Activated CD8-positive, alpha-beta memory T cell treated with anti-CD3 and anti-CD28 coated beads, Interleukin-2, amount 10 ng/mL, durations not matched to agents 7 days and 5 days (primary cell): ENCODE results near the gene FOLR3. TPM values are rescaled to one million over a fixed set of nuclear protein-coding genes. Genes with fewer than 3 reads are reported as not detected.

Experiments used
- ATAC-seq: fragments of 150-1000 bp; cut with Tn5 transposase; one replicate; pipeline ENCODE4 v1.10.0; 2021; ENCODE audit warnings: moderate library complexity
- CTCF ChIA-PET: fragments of 350-600 bp; sonication (Branson Sonifier 250); formaldehyde crosslinking; loops from one replicate; lab custom pipeline; 2021; ENCODE audit warnings: antibody characterized with exemption; lab: Charles Lee
- DNase-seq: peaks from one replicate; pipeline ENCODE4 v3.0.0-alpha.2; 2020
- H3K27ac Mint-ChIP-seq: one replicate; pipeline ENCODE4 v1.8.0; 2021; ENCODE audit warnings: mild to moderate bottlenecking, mixed read lengths
- H3K27me3 Mint-ChIP-seq: one replicate; pipeline ENCODE4 v1.8.0; 2021; ENCODE audit warnings: mixed read lengths
- H3K36me3 Mint-ChIP-seq: one replicate; pipeline ENCODE4 v1.8.0; 2021; ENCODE audit warnings: mild to moderate bottlenecking, mixed read lengths
- H3K4me1 Mint-ChIP-seq: one replicate; pipeline ENCODE4 v1.8.0; 2021; ENCODE audit warnings: mixed read lengths
- H3K4me3 Mint-ChIP-seq: one replicate; pipeline ENCODE4 v1.8.0; 2021; ENCODE audit warnings: mild to moderate bottlenecking, moderate library complexity, mixed read lengths
- H3K9me3 Mint-ChIP-seq: one replicate; pipeline ENCODE4 v1.8.0; 2022; ENCODE audit warnings: low read depth, mixed read lengths
- total RNA-seq, 2 experiments: library from RNA; stranded (reverse); gene quantifications; one replicate each; pipeline ENCODE4 v1.2.3, GENCODE V29; 2021

The FOLR3 gene
- total RNA-seq, 2 experiments from 2014 or later = not detected

GRCh38 chr11:72112143-72112977 is 23.2 kb upstream of the FOLR3 start, which contains the start of gene ANAPC15:
Gene ANAPC15 (minus strand): TSS chr11:72112695. CDS start chr11:72111276, 1,419 bp downstream.
- DNase-seq = peak; percentile 100
- CTCF ChIA-PET = interaction anchor here (0.6 to 2.8 kb wide), 13 partner anchors 10 to 319 kb away, joined by 3 to 11 read pairs (median 4); no protein-coding TSS in a partner anchor
- Mint-ChIP-seq H3K27ac (peak within 1 kb of the TSS; percentile 98), H3K4me3 (peak within 1 kb of the TSS; percentile 93), H3K36me3 (peaks cover 2% of the 10 kb centered on the region), H3K9me3 (no peaks in the 10 kb centered on the region), H3K27me3 (no peaks in the 10 kb centered on the region), H3K4me1 (peaks cover 23% of the 10 kb centered on the region)
- peak; percentile 92 for ATAC-seq

- Mint-ChIP-seq H3K27me3 (no peaks in the 10 kb centered on the region), H3K9me3 (no peaks in the 10 kb centered on the region), H3K4me3 (peak overlapping the region; percentile 93), H3K4me1 (peaks cover 25% of the 10 kb centered on the region), H3K36me3 (peaks cover 2% of the 10 kb centered on the region), H3K27ac (peak overlapping the region; percentile 98)
- no peak for DNase-seq
- CTCF ChIA-PET = interaction anchor here (0.6 to 2.8 kb wide), 13 partner anchors 10 to 318 kb away, joined by 3 to 11 read pairs (median 4); no protein-coding TSS in a partner anchor
- ATAC-seq = no peak
Observed at GRCh38 chr11:72112978-72113808, 22.3 kb upstream of the FOLR3 start.

GRCh38 chr11:72114570-72114969 is 21.0 kb upstream of the FOLR3 start:
- peaks cover 2% of the 10 kb centered on the region for H3K36me3 Mint-ChIP-seq
- ATAC-seq (no peak), DNase-seq (no peak)
- peaks cover 35% of the 10 kb centered on the region for H3K4me1 Mint-ChIP-seq
- no peak overlapping the region for H3K27ac Mint-ChIP-seq
- CTCF ChIA-PET = no interaction called here
- no peaks in the 10 kb centered on the region for H3K9me3 Mint-ChIP-seq
- no peaks in the 10 kb centered on the region for H3K27me3 Mint-ChIP-seq
- H3K4me3 Mint-ChIP-seq = no peak overlapping the region

GRCh38 chr11:72116019-72116755 is 19.3 kb upstream of the FOLR3 start:
- no peak overlapping the region for H3K4me3 Mint-ChIP-seq
- ATAC-seq (no peak), DNase-seq (no peak)
- no peaks in the 10 kb centered on the region for H3K9me3 Mint-ChIP-seq
- H3K27ac Mint-ChIP-seq = no peak overlapping the region
- H3K4me1 Mint-ChIP-seq = peaks cover 32% of the 10 kb centered on the region
- no peaks in the 10 kb centered on the region for H3K27me3 Mint-ChIP-seq
- H3K36me3 Mint-ChIP-seq = no peaks in the 10 kb centered on the region
- CTCF ChIA-PET = interaction anchor here (1.0 to 1.2 kb wide), 2 partner anchors 28 to 91 kb away, joined by 3 to 4 read pairs; no protein-coding TSS in a partner anchor

DNA sequence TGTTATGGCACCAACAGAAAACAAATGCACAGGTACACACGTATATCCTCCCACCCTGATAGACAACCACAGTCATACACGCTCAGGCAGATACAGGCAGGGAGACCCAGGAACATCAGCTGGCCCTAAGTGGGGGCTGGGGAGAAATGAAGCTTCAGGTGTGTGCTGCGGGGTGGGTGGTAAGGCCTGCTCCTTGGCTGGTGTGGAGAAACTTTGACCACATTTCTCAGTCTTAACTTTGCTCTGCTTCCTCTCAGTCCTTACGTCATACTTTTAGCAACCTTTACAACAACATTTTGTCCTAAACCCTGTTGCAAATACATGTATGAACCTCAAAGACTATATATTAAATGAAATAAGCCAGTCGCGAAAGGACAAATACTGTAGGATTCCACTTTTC is 16.3 kb upstream of the FOLR3 start:
- Mint-ChIP-seq H3K27ac (peak overlapping the region; percentile 13), H3K36me3 (no peaks in the 10 kb centered on the region), H3K9me3 (no peaks in the 10 kb centered on the region), H3K4me3 (no peak overlapping the region), H3K27me3 (peaks cover 7% of the 10 kb centered on the region), H3K4me1 (peaks cover 16% of the 10 kb centered on the region)
- CTCF ChIA-PET = interaction anchor here (0.8 to 2.1 kb wide), 3 partner anchors 11 to 93 kb away, joined by 3 to 6 read pairs (median 3); no protein-coding TSS in a partner anchor
- ATAC-seq = peak; percentile 36
- no peak for DNase-seq

DNA sequence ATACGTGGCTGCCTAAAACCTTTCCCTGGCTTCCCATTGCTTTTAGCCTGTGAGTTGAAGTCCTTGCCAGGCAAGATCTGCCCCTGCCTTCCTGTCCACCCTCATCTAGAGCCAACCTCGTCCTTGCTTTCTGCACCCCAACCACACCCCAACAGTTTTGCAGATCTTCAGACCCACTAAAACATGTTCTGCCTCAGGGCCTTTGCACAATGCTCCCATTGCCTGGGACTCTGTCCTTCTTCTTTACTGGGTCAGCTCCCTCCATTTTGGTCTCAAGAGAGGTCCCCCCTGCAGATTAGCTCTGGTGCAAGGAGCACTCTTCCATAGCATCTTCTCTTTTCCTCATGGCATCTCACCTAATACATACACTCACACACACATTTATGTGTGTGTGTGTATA is 14.6 kb upstream of the FOLR3 start:
- DNase-seq (no peak), ATAC-seq (no peak)
- no peaks in the 10 kb centered on the region for H3K36me3 Mint-ChIP-seq
- CTCF ChIA-PET = interaction anchor here (2.8 kb wide), 1 partner anchor 23 kb away, joined by 11 read pairs; no protein-coding TSS in a partner anchor
- H3K27ac Mint-ChIP-seq = no peak overlapping the region
- peaks cover 16% of the 10 kb centered on the region for H3K4me1 Mint-ChIP-seq
- H3K4me3 Mint-ChIP-seq = no peak overlapping the region
- peaks cover 11% of the 10 kb centered on the region for H3K27me3 Mint-ChIP-seq
- peaks cover 2% of the 10 kb centered on the region for H3K9me3 Mint-ChIP-seq

- Mint-ChIP-seq H3K4me1 (peaks cover 12% of the 10 kb centered on the region), H3K4me3 (no peak overlapping the region), H3K27ac (no peak overlapping the region), H3K36me3 (peaks cover 3% of the 10 kb centered on the region), H3K9me3 (peaks cover 5% of the 10 kb centered on the region), H3K27me3 (peaks cover 14% of the 10 kb centered on the region)
- ATAC-seq = no peak
- DNase-seq = no peak
- CTCF ChIA-PET = interaction anchor here (1.5 to 2.8 kb wide), 2 partner anchors 10 to 22 kb away, joined by 4 to 11 read pairs; partner anchors contain the start of gene ANAPC15
Observed at GRCh38 chr11:72122607-72123006, 12.9 kb upstream of the FOLR3 start.

- CTCF ChIA-PET = interaction anchor here (0.5 to 2.8 kb wide), 3 partner anchors 11 to 21 kb away, joined by 3 to 11 read pairs (median 4); partner anchors contain the start of gene ANAPC15
- H3K36me3 Mint-ChIP-seq = peaks cover 5% of the 10 kb centered on the region
Observed at GRCh38 chr11:72123117-72123653, 12.3 kb upstream of the FOLR3 start.

DNA sequence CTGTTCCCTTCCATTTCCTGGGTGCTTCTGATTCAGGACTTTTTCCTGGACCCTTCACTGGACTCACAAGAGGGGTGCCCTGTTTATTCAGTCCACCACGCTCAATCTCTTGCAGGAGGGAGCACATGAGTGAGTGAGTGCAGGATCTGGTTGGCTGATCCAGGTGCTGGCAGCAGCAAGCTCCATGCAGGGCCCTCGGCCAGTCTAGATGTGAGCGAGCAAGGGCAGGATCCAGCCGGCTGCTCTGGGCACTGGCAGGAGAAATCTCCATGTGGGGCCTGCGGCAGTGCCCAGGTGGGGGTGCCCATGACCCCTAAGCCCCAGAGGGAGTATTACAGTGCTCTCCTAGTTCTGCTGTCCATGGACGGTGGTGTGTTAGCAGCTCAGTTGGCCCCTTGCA is 11.5 kb upstream of the FOLR3 start:
- Mint-ChIP-seq H3K36me3 (peaks cover 11% of the 10 kb centered on the region), H3K9me3 (peaks cover 11% of the 10 kb centered on the region), H3K27ac (no peak overlapping the region), H3K27me3 (peaks cover 26% of the 10 kb centered on the region), H3K4me1 (peaks cover 6% of the 10 kb centered on the region), H3K4me3 (no peak overlapping the region)
- ATAC-seq = no peak
- no peak for DNase-seq
- CTCF ChIA-PET = interaction anchor here (2.3 kb wide), 1 partner anchor 20 kb away, joined by 8 read pairs; no protein-coding TSS in a partner anchor

More at GRCh38 chr11:72123117-72123653, 12.3 kb upstream of the FOLR3 start:
- ATAC-seq = no peak
- no peak overlapping the region for H3K27ac Mint-ChIP-seq
- H3K4me1 Mint-ChIP-seq = peaks cover 11% of the 10 kb centered on the region
- peaks cover 19% of the 10 kb centered on the region for H3K27me3 Mint-ChIP-seq
- H3K9me3 Mint-ChIP-seq = peaks cover 7% of the 10 kb centered on the region
- DNase-seq = no peak
- H3K4me3 Mint-ChIP-seq = no peak overlapping the region

DNA sequence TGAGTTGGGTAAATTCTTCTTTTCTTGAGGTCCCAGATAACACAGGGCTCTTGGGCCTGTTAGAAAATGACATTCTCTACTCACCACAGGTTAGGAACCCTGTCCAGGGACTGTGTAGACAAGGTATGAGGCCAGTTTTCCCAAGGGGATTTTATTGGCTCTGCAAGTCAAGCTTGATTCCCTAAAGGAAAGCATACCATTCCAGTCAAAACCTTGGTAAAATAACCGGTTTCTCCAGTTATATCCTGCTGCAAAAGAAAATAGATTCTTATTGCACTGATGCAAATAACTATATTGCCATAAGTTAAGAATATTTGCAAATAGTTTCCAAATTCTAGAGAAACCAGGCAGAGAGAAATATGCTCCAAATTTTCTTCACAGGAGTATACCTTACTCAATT is 9.6 kb upstream of the FOLR3 start:
- Mint-ChIP-seq H3K36me3 (peaks cover 12% of the 10 kb centered on the region), H3K27me3 (peaks cover 32% of the 10 kb centered on the region), H3K4me3 (no peak overlapping the region), H3K27ac (no peak overlapping the region), H3K9me3 (peaks cover 11% of the 10 kb centered on the region), H3K4me1 (no peaks in the 10 kb centered on the region)
- DNase-seq = no peak
- ATAC-seq = no peak
- CTCF ChIA-PET = interaction anchor here (0.9 to 2.3 kb wide), 3 partner anchors 15 to 19 kb away, joined by 3 to 8 read pairs (median 4); no protein-coding TSS in a partner anchor

DNA sequence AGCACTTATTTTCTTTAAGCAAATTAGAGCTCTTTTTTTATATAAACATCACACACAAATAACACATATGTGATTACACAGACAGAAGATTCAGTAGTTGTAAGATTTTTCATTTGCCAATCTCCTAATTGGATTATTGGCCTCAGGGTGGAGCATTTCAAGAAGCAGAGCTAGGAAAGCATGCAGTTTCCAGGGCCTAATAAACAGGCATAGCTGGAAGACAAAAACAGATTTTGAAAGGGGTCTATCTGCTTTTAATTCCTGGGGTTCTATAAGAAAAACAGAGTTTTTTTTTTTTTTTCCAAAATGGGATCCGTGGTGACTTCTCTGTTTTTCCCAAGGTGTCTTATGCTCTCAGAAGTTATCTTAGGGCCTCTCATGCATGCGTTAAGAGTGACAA is 7.6 kb upstream of the FOLR3 start:
- no peak for DNase-seq
- Mint-ChIP-seq H3K9me3 (peaks cover 11% of the 10 kb centered on the region), H3K4me3 (no peak overlapping the region), H3K27me3 (peaks cover 42% of the 10 kb centered on the region), H3K36me3 (peaks cover 12% of the 10 kb centered on the region), H3K27ac (no peak overlapping the region), H3K4me1 (no peaks in the 10 kb centered on the region)
- CTCF ChIA-PET = interaction anchor here (0.7 to 1.2 kb wide), 3 partner anchors 16 to 115 kb away, joined by 3 to 8 read pairs (median 4); no protein-coding TSS in a partner anchor
- no peak for ATAC-seq

GRCh38 chr11:72129381-72129780 is 6.1 kb upstream of the FOLR3 start:
- H3K27ac Mint-ChIP-seq = no peak overlapping the region
- CTCF ChIA-PET = no interaction called here
- peaks cover 12% of the 10 kb centered on the region for H3K36me3 Mint-ChIP-seq
- ATAC-seq (no peak), DNase-seq (no peak)
- H3K9me3 Mint-ChIP-seq = peaks cover 11% of the 10 kb centered on the region
- no peaks in the 10 kb centered on the region for H3K4me1 Mint-ChIP-seq
- no peak overlapping the region for H3K4me3 Mint-ChIP-seq
- H3K27me3 Mint-ChIP-seq = peaks cover 53% of the 10 kb centered on the region
